CD8-positive, alpha-beta memory T cell (primary cell): ENCODE results near the gene HOXB3. TPM values are rescaled to one million over a fixed set of nuclear protein-coding genes. Genes with fewer than 3 reads are reported as not detected.

Source experiments
- CTCF ChIA-PET: fragments of 350-600 bp; sonication (Branson Sonifier 250); formaldehyde crosslinking; loops from one replicate; lab custom pipeline; 2021; ENCODE audit warnings: antibody characterized with exemption; lab: Charles Lee
- POLR2A ChIA-PET: fragments of 350-600 bp; sonication (Branson Sonifier 250); formaldehyde crosslinking; loops from one replicate; lab custom pipeline; 2021; ENCODE audit warnings: antibody characterized with exemption; lab: Charles Lee
- DNase-seq, 5 donors: peaks; one replicate each; pipeline versions ENCODE4 v3.0.0 to v3.0.0-alpha.2; 2020 to 2022; ENCODE audit warnings: mixed read lengths in 1 of 5
- H3K27ac ChIP-seq: one replicate; pipeline ENCODE4 v1.7.0; 2013; ENCODE audit warnings: low read depth, mild to moderate bottlenecking, low read length, moderate library complexity
- H3K27me3 ChIP-seq: 2 replicates; pipeline ENCODE4 v1.7.0; 2013; ENCODE audit warnings: low read length, mild to moderate bottlenecking; ENCODE audit not compliant: insufficient read depth, poor library complexity, severe bottlenecking
- H3K36me3 ChIP-seq: 2 replicates; pipeline ENCODE4 v1.7.0; 2013; ENCODE audit warnings: mild to moderate bottlenecking, low read length, moderate library complexity; ENCODE audit not compliant: insufficient read depth
- H3K4me1 ChIP-seq: 2 replicates; pipeline ENCODE4 v1.7.0; 2013; ENCODE audit warnings: mild to moderate bottlenecking, low read length, moderate library complexity; ENCODE audit not compliant: insufficient read depth
- H3K4me3 ChIP-seq: 2 replicates; pipeline ENCODE4 v1.7.0; 2013; ENCODE audit warnings: mild to moderate bottlenecking, low read length
- H3K9me3 ChIP-seq: 2 replicates; pipeline ENCODE4 v1.7.0; 2013; ENCODE audit warnings: mild to moderate bottlenecking, low read length
- H3K27ac Mint-ChIP-seq, 8 donors: one replicate each; pipeline ENCODE4 v1.8.0; 2020 to 2021; ENCODE audit warnings: mixed read lengths in 8 of 8, mild to moderate bottlenecking in 6 of 8, inconsistent platforms in 3 of 8, moderate library complexity in 3 of 8
- H3K27me3 Mint-ChIP-seq, 2 donors: one replicate each; pipeline ENCODE4 v1.8.0; 2020 to 2021; ENCODE audit warnings: mixed read lengths in 2 of 2, mild to moderate bottlenecking in 1 of 2, moderate library complexity in 1 of 2
- H3K36me3 Mint-ChIP-seq, 3 donors: one replicate each; pipeline ENCODE4 v1.8.0; 2020 to 2021; ENCODE audit warnings: mixed read lengths in 3 of 3, inconsistent platforms in 1 of 3, mild to moderate bottlenecking in 1 of 3
- H3K4me1 Mint-ChIP-seq, 3 donors: one replicate each; pipeline ENCODE4 v1.8.0; 2020 to 2021; ENCODE audit warnings: mixed read lengths in 3 of 3, inconsistent platforms in 1 of 3, mild to moderate bottlenecking in 1 of 3
- H3K4me3 Mint-ChIP-seq, 7 donors: one replicate each; pipeline ENCODE4 v1.8.0; 2020 to 2021; ENCODE audit warnings: mixed read lengths in 7 of 7, mild to moderate bottlenecking in 6 of 7, moderate library complexity in 4 of 7, inconsistent platforms in 2 of 7
- H3K9me3 Mint-ChIP-seq, 5 donors: one replicate each; pipeline ENCODE4 v1.8.0; 2020 to 2022; ENCODE audit warnings: mixed read lengths in 5 of 5, mild to moderate bottlenecking in 3 of 5, moderate library complexity in 2 of 5, inconsistent platforms in 1 of 5
- polyA plus RNA-seq: library from polyadenylated mRNA; unstranded; fragments of 300-500 nt; fragmentation: Illumina TruSeq; gene quantifications from one replicate; pipeline ENCODE4 v1.2.3, GENCODE V29; 2021
- total RNA-seq, 2 experiments: library from RNA; stranded (reverse); gene quantifications; one replicate each; pipeline ENCODE4 v1.2.3, GENCODE V29; 2021

The HOXB3 gene
- total and polyA plus RNA-seq, 3 experiments from 2014 or later: 0.10 to 3.5 (median 3.0) TPM

DNA sequence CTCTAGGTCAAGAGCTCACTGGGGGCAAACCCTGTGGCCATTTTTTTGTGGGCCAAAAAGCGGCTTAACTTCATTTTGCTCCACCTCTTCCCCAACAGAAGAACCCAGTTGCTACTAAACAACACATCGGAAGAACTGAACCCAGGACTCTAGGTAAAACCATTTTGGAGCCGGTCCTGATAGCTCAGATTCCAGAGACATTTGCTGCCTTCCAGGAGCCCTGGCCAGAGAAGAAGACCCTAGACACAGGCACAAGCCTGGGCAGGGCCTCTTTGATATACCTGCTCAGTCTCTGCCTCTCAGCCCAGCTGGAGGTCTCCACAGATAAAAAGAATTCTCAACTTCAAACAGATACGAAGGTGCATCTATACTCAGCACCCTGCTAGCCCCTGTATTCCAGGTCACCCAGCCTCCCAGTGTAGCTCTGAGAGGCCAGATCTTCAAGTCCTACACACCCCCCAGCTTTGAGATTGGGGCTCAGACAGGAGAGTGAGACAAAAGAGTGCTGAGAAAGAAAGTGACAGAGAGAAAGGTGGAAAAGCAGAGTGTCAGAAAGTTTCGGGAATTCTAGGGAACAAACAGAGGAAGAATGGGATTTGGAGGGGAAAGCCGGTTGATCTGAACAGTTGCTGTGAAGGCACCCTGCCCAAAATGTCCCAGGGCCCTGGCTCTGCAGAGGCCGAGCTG is 42.7 kb upstream of the HOXB3 start:
- H3K36me3 Mint-ChIP-seq: no peaks in the 10 kb centered on the region
- H3K36me3 ChIP-seq: no peaks in the 10 kb centered on the region
- H3K27ac Mint-ChIP-seq: no peak overlapping the region
- peaks cover 9 to 20% (median 16%) of the 10 kb centered on the region in 3 donors for H3K4me1 Mint-ChIP-seq
- H3K4me3 Mint-ChIP-seq: peak overlapping the region in 3 of 7 donors; percentile 24 to 50 (median 34)
- peaks cover 9% of the 10 kb centered on the region for H3K4me1 ChIP-seq
- H3K9me3 ChIP-seq: no peaks in the 10 kb centered on the region
- ChIA-PET POLR2A (no interaction called here), CTCF (interaction anchor here (0.7 to 1.9 kb wide), 4 partner anchors 10 to 140 kb away, joined by 3 to 8 read pairs (median 3); partner anchors contain the start of gene HOXB8)
- peaks cover 71% of the 10 kb centered on the region for H3K27me3 ChIP-seq
- no peak overlapping the region for H3K4me3 ChIP-seq
- H3K27ac ChIP-seq: peak overlapping the region; percentile 77
- H3K27me3 Mint-ChIP-seq: peaks cover 72 to 95% of the 10 kb centered on the region in 2 donors
- no peak for DNase-seq
- H3K9me3 Mint-ChIP-seq: no peaks in the 10 kb centered on the region

DNA sequence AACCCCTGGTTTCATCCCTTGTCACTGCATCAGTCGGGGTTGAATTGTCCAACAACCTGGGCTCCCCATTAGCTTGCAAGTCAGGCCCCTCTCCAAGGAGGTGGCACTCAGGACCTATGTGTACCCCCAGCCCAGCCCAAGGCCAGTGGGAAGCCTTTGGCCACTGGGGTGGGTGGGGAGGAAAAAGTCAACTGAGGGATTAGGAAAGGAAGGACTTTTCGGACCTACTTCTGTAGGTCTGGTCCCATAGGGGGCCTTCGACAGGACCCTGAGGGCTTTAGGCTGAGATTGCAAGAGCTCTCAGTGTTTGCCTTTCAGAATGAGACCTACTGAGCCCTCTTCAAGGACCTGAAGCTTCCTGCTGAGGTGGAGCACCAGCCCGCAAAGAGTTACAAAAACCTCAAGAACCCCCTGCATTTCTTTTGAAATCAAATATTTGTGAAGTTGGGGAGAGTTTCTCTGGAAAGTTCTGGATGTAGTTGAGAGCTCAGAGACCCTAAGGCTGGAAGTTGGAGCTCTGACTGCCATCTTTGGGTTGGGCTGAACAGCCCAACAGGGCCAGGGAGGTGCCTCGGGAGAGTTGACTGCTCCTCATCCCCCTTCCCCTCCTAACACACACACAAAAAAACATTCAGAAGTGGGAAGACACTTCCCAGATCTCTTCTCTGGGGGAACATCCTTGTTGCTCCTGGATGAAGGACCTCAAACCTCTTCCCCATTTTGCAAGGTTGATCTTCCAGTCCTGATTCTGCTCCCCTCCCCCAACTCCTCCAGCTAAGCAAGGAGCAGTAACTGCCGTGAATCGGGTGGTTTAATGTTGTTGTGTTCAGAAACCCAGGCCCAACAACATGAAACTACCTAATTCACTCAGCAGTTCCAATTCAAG is 41.9 kb upstream of the HOXB3 start:
- peaks cover 0 to 1% (median 0%) of the 10 kb centered on the region in 5 donors for H3K9me3 Mint-ChIP-seq
- H3K27me3 ChIP-seq: peaks cover 72% of the 10 kb centered on the region
- no peak overlapping the region for H3K27ac Mint-ChIP-seq
- H3K4me3 Mint-ChIP-seq: no peak overlapping the region
- H3K4me1 Mint-ChIP-seq: peaks cover 11 to 22% (median 17%) of the 10 kb centered on the region in 3 donors
- no peaks in the 10 kb centered on the region for H3K36me3 Mint-ChIP-seq
- H3K9me3 ChIP-seq: no peaks in the 10 kb centered on the region
- no peak for DNase-seq
- no peak overlapping the region for H3K4me3 ChIP-seq
- POLR2A ChIA-PET: no interaction called here
- H3K27ac ChIP-seq: peak overlapping the region; percentile 77
- H3K27me3 Mint-ChIP-seq: peaks cover 71 to 95% of the 10 kb centered on the region in 2 donors
- peaks cover 11% of the 10 kb centered on the region for H3K4me1 ChIP-seq
- no peaks in the 10 kb centered on the region for H3K36me3 ChIP-seq
- CTCF ChIA-PET: interaction anchor here (0.7 to 1.9 kb wide), 4 partner anchors 9 to 139 kb away, joined by 3 to 8 read pairs (median 3); partner anchors contain the start of gene HOXB8

DNA sequence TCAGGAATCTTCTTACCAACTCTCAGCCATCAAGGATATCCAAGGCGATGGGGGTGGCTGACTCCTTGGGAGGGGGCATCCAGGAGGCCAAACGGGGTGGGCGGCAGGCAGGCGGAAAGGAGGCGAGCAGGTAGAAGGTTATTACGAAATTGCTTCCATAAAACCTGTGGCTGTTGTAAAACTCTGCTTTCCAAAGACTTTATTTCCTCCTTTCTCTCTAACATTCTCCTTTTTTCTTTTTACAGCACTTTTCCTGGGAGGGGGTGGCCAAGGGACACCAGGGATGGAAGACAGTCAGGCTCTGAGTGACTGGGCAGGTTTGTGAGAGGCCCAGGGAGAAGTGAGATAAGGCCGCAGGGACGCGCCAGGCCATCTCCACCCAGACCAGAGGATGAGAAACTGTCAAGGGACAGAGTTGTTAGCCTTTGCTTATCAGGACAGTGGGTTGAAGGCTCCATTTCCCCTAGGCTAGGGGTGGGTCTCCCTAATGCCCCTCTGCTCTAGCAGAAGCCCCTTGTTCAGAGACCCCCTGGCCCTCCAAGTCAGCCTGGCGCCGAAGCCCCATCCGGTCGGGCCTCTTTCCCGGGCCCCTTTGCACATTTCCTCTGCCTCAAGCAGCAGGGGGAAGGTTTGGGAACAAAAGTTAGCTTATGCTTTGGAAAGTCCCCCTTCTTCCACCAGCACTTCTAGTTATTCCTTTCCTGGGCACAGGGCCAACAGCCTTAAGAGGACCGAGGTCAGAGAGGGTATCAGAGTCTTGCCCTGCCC is 41.1 kb upstream of the HOXB3 start:
- Histone ChIP-seq H3K36me3 (no peaks in the 10 kb centered on the region), H3K9me3 (no peaks in the 10 kb centered on the region), H3K4me1 (peaks cover 10% of the 10 kb centered on the region), H3K27me3 (peaks cover 69% of the 10 kb centered on the region), H3K27ac (peak overlapping the region; percentile 77), H3K4me3 (no peak overlapping the region)
- Mint-ChIP-seq H3K27ac (no peak overlapping the region), H3K4me3 (no peak overlapping the region), H3K9me3 (peaks cover 0 to 4% (median 0%) of the 10 kb centered on the region in 5 donors), H3K4me1 (peaks cover 7 to 22% (median 14%) of the 10 kb centered on the region in 3 donors), H3K27me3 (peaks cover 69 to 95% of the 10 kb centered on the region in 2 donors), H3K36me3 (no peaks in the 10 kb centered on the region)
- DNase-seq: no peak
- ChIA-PET POLR2A (no interaction called here), CTCF (interaction anchor here (1.9 kb wide), 1 partner anchor 13 kb away, joined by 8 read pairs; no protein-coding TSS in a partner anchor)

- H3K36me3 ChIP-seq: no peaks in the 10 kb centered on the region
- H3K27me3 ChIP-seq: peaks cover 69% of the 10 kb centered on the region
- H3K27ac Mint-ChIP-seq: no peak overlapping the region
- H3K27ac ChIP-seq: peak overlapping the region; percentile 77
- no peaks in the 10 kb centered on the region for H3K36me3 Mint-ChIP-seq
- DNase-seq: no peak
- no peak overlapping the region for H3K4me3 ChIP-seq
- no peaks in the 10 kb centered on the region for H3K9me3 ChIP-seq
- H3K27me3 Mint-ChIP-seq: peaks cover 64 to 91% of the 10 kb centered on the region in 2 donors
- CTCF ChIA-PET: interaction anchor here (1.8 kb wide), 1 partner anchor 12 kb away, joined by 7 read pairs; no protein-coding TSS in a partner anchor
- H3K4me1 ChIP-seq: peaks cover 12% of the 10 kb centered on the region
- peaks cover 6 to 26% (median 17%) of the 10 kb centered on the region in 3 donors for H3K4me1 Mint-ChIP-seq
- H3K9me3 Mint-ChIP-seq: peaks cover 0 to 4% (median 0%) of the 10 kb centered on the region in 5 donors
- POLR2A ChIA-PET: no interaction called here
- H3K4me3 Mint-ChIP-seq: no peak overlapping the region
These were observed 40.2 kb upstream of the HOXB3 start for GRCh38 chr17:48630009-48630924.

- CTCF ChIA-PET: interaction anchor here (1.8 kb wide), 1 partner anchor 11 kb away, joined by 7 read pairs; no protein-coding TSS in a partner anchor
- Mint-ChIP-seq H3K9me3 (peaks cover 0 to 4% (median 0%) of the 10 kb centered on the region in 5 donors), H3K27ac (no peak overlapping the region), H3K4me1 (peaks cover 6 to 29% (median 19%) of the 10 kb centered on the region in 3 donors), H3K36me3 (no peaks in the 10 kb centered on the region), H3K27me3 (peaks cover 59 to 86% of the 10 kb centered on the region in 2 donors), H3K4me3 (no peak overlapping the region)
- peaks cover 21% of the 10 kb centered on the region for H3K4me1 ChIP-seq
- H3K36me3 ChIP-seq: no peaks in the 10 kb centered on the region
- H3K27ac ChIP-seq: peak overlapping the region; percentile 77
- H3K27me3 ChIP-seq: peaks cover 77% of the 10 kb centered on the region
- DNase-seq: no peak
- H3K9me3 ChIP-seq: no peaks in the 10 kb centered on the region
- POLR2A ChIA-PET: no interaction called here
- no peak overlapping the region for H3K4me3 ChIP-seq
These were observed 39.3 kb upstream of the HOXB3 start for GRCh38 chr17:48629411-48629759.

DNA sequence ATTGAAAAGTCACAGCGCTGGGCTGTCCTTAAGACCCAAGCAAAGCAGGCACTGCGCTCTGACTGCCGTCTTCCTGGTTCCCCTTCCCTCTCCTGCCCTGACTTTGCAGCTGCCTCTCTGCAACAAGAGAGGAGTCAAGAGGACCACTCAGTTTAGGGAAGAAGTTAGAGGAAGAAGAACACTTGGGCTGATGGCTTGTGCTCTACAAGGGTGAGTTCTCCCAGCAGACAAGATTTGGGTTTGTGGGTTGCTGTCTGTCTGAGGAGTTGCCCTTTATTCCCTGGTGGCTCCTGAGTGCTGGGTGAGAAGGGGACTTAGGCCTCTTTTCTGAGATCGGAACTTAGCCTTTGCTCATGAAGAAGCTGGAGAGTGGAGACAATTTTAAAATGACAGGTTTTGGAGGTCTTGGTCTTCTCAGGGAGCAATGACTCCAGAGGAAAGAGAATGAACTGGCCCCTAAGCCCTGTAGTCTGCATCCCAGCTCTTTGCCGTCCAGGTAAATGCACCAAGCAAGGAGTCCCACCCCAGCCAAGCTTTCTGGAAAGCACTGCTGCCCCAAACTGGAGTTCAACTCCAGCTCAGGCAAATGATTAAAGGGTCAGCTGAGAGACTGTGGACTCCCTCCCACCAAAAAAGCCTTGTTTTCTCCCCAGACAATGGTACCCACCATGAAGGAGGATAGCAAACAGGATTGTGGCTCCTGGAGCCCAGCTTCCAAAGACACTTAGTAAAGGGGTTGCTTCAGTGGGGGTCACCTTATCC is 38.8 kb upstream of the HOXB3 start:
- POLR2A ChIA-PET: interaction anchor here (0.6 kb wide), 1 partner anchor 425 kb away, joined by 3 read pairs; no protein-coding TSS in a partner anchor
- CTCF ChIA-PET: interaction anchor here (1.6 to 1.8 kb wide), 2 partner anchors 8 to 10 kb away, joined by 5 to 7 read pairs; no protein-coding TSS in a partner anchor

More for the DNA sequence above, 38.8 kb upstream of the HOXB3 start:
- Histone ChIP-seq H3K4me1 (peaks cover 21% of the 10 kb centered on the region), H3K27ac (peak overlapping the region; percentile 77), H3K27me3 (peaks cover 78% of the 10 kb centered on the region), H3K4me3 (no peak overlapping the region), H3K36me3 (no peaks in the 10 kb centered on the region), H3K9me3 (no peaks in the 10 kb centered on the region)
- Mint-ChIP-seq H3K4me1 (peaks cover 6 to 29% (median 19%) of the 10 kb centered on the region in 3 donors), H3K4me3 (peak overlapping the region in 1 of 7 donors; percentile 27), H3K27me3 (peaks cover 57 to 89% of the 10 kb centered on the region in 2 donors), H3K36me3 (no peaks in the 10 kb centered on the region), H3K9me3 (peaks cover 0 to 4% (median 0%) of the 10 kb centered on the region in 5 donors), H3K27ac (peak overlapping the region in 1 of 8 donors; percentile 48)
- DNase-seq: no peak
